GM23338 (cell line): Measurements from ENCODE around the gene ASPHD1. TPM values are rescaled to one million over a fixed set of nuclear protein-coding genes. Genes with fewer than 3 reads are reported as not detected.

Source experiments
- ATAC-seq: fragments of 200-7000 bp; cut with Tn5 transposase; 3 replicates; pipeline ENCODE4 v1.9.1; 2020
- DNase-seq: peaks from one replicate; pipeline ENCODE4 v3.0.0-alpha.2; 2015; ENCODE audit warnings: low spot score
- H2AFZ ChIP-seq: fragments of 200-600 bp; sonication (generic); 2 replicates; pipeline ENCODE4 v1.8.0; 2016; ENCODE audit warnings: antibody characterized with exemption, mild to moderate bottlenecking, moderate library complexity
- H3F3A ChIP-seq: fragments of 200-600 bp; sonication (generic); replicated peaks from 2 replicates; pipeline ENCODE4 v1.8.0; 2017; ENCODE audit warnings: antibody characterized with exemption, mixed run types, low read depth
- H3K27ac ChIP-seq: fragments of 200-600 bp; sonication (generic); 2 replicates; pipeline ENCODE4 v1.6.1; 2016; ENCODE audit warnings: low read depth
- H3K27me3 ChIP-seq: fragments of 200-600 bp; sonication (generic); 2 replicates; pipeline ENCODE4 v1.8.0; 2016; ENCODE audit warnings: mild to moderate bottlenecking, mixed run types, moderate library complexity; ENCODE audit not compliant: insufficient read depth
- H3K36me3 ChIP-seq: fragments of 200-600 bp; sonication (generic); 2 replicates; pipeline ENCODE4 v1.8.0; 2016; ENCODE audit warnings: mild to moderate bottlenecking; ENCODE audit not compliant: insufficient read depth
- H3K4me1 ChIP-seq: fragments of 200-600 bp; sonication (generic); 2 replicates; pipeline ENCODE4 v1.8.0; 2016; ENCODE audit warnings: mild to moderate bottlenecking, moderate library complexity; ENCODE audit not compliant: insufficient read depth
- H3K4me2 ChIP-seq: fragments of 200-600 bp; sonication (generic); 2 replicates; pipeline ENCODE4 v1.7.1; 2017; ENCODE audit warnings: mixed run types
- H3K4me3 ChIP-seq: fragments of 200-600 bp; sonication (generic); 2 replicates; pipeline ENCODE4 v1.6.1; 2016; ENCODE audit warnings: mixed run types
- H3K79me2 ChIP-seq: fragments of 200-600 bp; sonication (generic); replicated peaks from 2 replicates; pipeline ENCODE4 v1.8.0; 2017; ENCODE audit warnings: mild to moderate bottlenecking; ENCODE audit not compliant: insufficient read depth
- H3K9me2 ChIP-seq: fragments of 200-600 bp; sonication (generic); 2 replicates; pipeline ENCODE4 v1.8.0; 2017; ENCODE audit not compliant: insufficient read depth
- H4K20me1 ChIP-seq: fragments of 200-600 bp; sonication (generic); replicated peaks from 2 replicates; pipeline ENCODE4 v1.8.0; 2017; ENCODE audit warnings: mild to moderate bottlenecking; ENCODE audit not compliant: insufficient read depth
- H3K27ac Mint-ChIP-seq: 2 replicates; pipeline ENCODE4 v1.8.0; 2020; ENCODE audit warnings: inconsistent platforms, mild to moderate bottlenecking, moderate library complexity, mixed read lengths
- H3K27me3 Mint-ChIP-seq: 3 replicates; pipeline ENCODE4 v1.8.0; 2022; ENCODE audit warnings: low read depth, mild to moderate bottlenecking, moderate library complexity, mixed read lengths, inconsistent platforms; ENCODE audit not compliant: insufficient read depth, poor library complexity
- H3K36me3 Mint-ChIP-seq: 3 replicates; pipeline ENCODE4 v1.8.0; 2021; ENCODE audit warnings: low read depth, mild to moderate bottlenecking, inconsistent platforms, moderate library complexity, mixed read lengths
- H3K4me1 Mint-ChIP-seq: 3 replicates; pipeline ENCODE4 v1.8.0; 2020; ENCODE audit warnings: mild to moderate bottlenecking, inconsistent platforms, mixed read lengths
- H3K4me3 Mint-ChIP-seq: 3 replicates; pipeline ENCODE4 v1.8.0; 2021; ENCODE audit warnings: moderate library complexity, mild to moderate bottlenecking, inconsistent platforms, mixed read lengths
- H3K9me3 Mint-ChIP-seq: 3 replicates; pipeline ENCODE4 v1.8.0; 2020; ENCODE audit warnings: moderate library complexity, mild to moderate bottlenecking, inconsistent platforms, mixed read lengths
- CREB1 ChIP-seq: fragments of 250-450 bp; sonication (Bioruptor Pico); IDR thresholded peaks from 2 replicates; pipeline ENCODE4 v1.5.0; 2020; ENCODE audit warnings: low read depth, mild to moderate bottlenecking, moderate library complexity
- ETS1 ChIP-seq: IDR thresholded peaks from 2 replicates; pipeline ENCODE4 v1.6.1; 2016; ENCODE audit warnings: antibody characterized with exemption
- EZH2phosphoT487 ChIP-seq: fragments of 200-600 bp; sonication (generic); IDR thresholded peaks from one replicate; pipeline ENCODE4 v1.8.1; 2018; ENCODE audit warnings: antibody characterized with exemption; ENCODE audit not compliant: unreplicated experiment
- JUNB ChIP-seq: IDR thresholded peaks from one replicate; pipeline ENCODE4 v1.6.1; 2016; ENCODE audit warnings: antibody characterized with exemption; ENCODE audit not compliant: unreplicated experiment
- NANOG ChIP-seq: IDR thresholded peaks from 2 replicates; pipeline ENCODE4 v1.6.1; 2016; ENCODE audit warnings: antibody characterized with exemption, borderline replicate concordance
- POLR2AphosphoS5 ChIP-seq: IDR thresholded peaks from 2 replicates; pipeline ENCODE4 v1.6.1; 2016; ENCODE audit warnings: antibody characterized with exemption, low read depth
- REST ChIP-seq: IDR thresholded peaks from one replicate; pipeline ENCODE4 v1.6.1; 2018; ENCODE audit warnings: antibody characterized with exemption; ENCODE audit not compliant: unreplicated experiment
- STAT1 ChIP-seq: IDR thresholded peaks from one replicate; pipeline ENCODE4 v1.6.1; 2016; ENCODE audit warnings: antibody characterized with exemption; ENCODE audit not compliant: unreplicated experiment
- ZNF114 ChIP-seq: fragments of 250-450 bp; sonication (Bioruptor Pico); IDR thresholded peaks from 2 replicates; pipeline ENCODE4 v1.5.0; 2020; ENCODE audit warnings: mild to moderate bottlenecking, moderate library complexity
- ZNF331 ChIP-seq: fragments of 250-450 bp; sonication (Bioruptor Pico); IDR thresholded peaks from 2 replicates; pipeline ENCODE4 v1.5.0; 2020; ENCODE audit warnings: low read depth, mild to moderate bottlenecking, moderate library complexity
- ZNF462 ChIP-seq: fragments of 250-450 bp; sonication (Bioruptor Pico); IDR thresholded peaks from 2 replicates; pipeline ENCODE4 v1.5.0; 2020; ENCODE audit warnings: mild to moderate bottlenecking, moderate library complexity
- polyA plus RNA-seq: library from polyadenylated mRNA; unstranded; fragments of >200 nt; fragmentation: Nextera tagmentation; extraction: Ambion mirVana; gene quantifications from 2 replicates; pipeline ENCODE4 v1.2.1, GENCODE V29; 2016
- total RNA-seq: library from RNA; depleted of rRNA; stranded (reverse); fragments of >200 nt; shearing (Covaris generic); gene quantifications from 2 replicates; pipeline ENCODE4 v1.2.3, GENCODE V29; 2014

Gene ASPHD1
- total and polyA plus RNA-seq, 2 experiments from 2014 or later: 15.5 to 20.6 TPM

- no peaks in the 10 kb centered on the region for H3K9me2 ChIP-seq
- no peak overlapping the region for H2AFZ ChIP-seq
- ATAC-seq (no peak), DNase-seq (no peak)
- no peak overlapping the region for H3K4me3 ChIP-seq
- no peaks in the 10 kb centered on the region; the same call in 2 of the 3 replicates for H3K9me3 Mint-ChIP-seq
- no peaks in the 10 kb centered on the region for H3K79me2 ChIP-seq
- H3K4me1 Mint-ChIP-seq: peaks cover 19% of the 10 kb centered on the region
- no peak overlapping the region for H3K4me2 ChIP-seq
- H3K27me3 ChIP-seq: no peaks in the 10 kb centered on the region
- no peaks in the 10 kb centered on the region for H3K36me3 ChIP-seq
- TF ChIP-seq REST: no peak
- no peak for TF ChIP-seq ZNF114 (CRISPR knock-in tag)
- TF ChIP-seq EZH2phosphoT487: no peak
- no peak for TF ChIP-seq ZNF331
- TF ChIP-seq JUNB: no peak
- TF ChIP-seq NANOG: no peak
- TF ChIP-seq POLR2AphosphoS5: no peak
- TF ChIP-seq CREB1 (CRISPR knock-in tag): no peak
- TF ChIP-seq STAT1: no peak
- TF ChIP-seq ETS1: no peak
- H3K27me3 Mint-ChIP-seq: peaks cover 9% of the 10 kb centered on the region
- no peak overlapping the region for H3K4me3 Mint-ChIP-seq
- H3K27ac ChIP-seq: no peak overlapping the region
- H3K36me3 Mint-ChIP-seq: no peaks in the 10 kb centered on the region; the same call in 2 of the 3 replicates
- H3K4me1 ChIP-seq: no peaks in the 10 kb centered on the region
- H3F3A ChIP-seq: 0 out of 2 replicates have a peak, but pooled peaks cover 3% of the 10 kb centered on the region
- H4K20me1 ChIP-seq: no peaks in the 10 kb centered on the region
- no peak overlapping the region for H3K27ac Mint-ChIP-seq
These were observed 47.6 kb upstream of the ASPHD1 start for GRCh38 chr16:29852654-29853053.

- H3K9me3 Mint-ChIP-seq: no peaks in the 10 kb centered on the region; the same call in 2 of the 3 replicates
- H3K27me3 Mint-ChIP-seq: peaks cover 13% of the 10 kb centered on the region
- TF ChIP-seq CREB1 (CRISPR knock-in tag) (no peak), JUNB (no peak), STAT1 (no peak), EZH2phosphoT487 (no peak), ZNF462 (CRISPR knock-in tag) (no peak)
These were observed 45.7 kb upstream of the ASPHD1 start for GRCh38 chr16:29854520-29855100.

More at GRCh38 chr16:29854520-29855100, 45.7 kb upstream of the ASPHD1 start:
- H3K36me3 ChIP-seq: no peaks in the 10 kb centered on the region
- no peaks in the 10 kb centered on the region for H3K27me3 ChIP-seq
- H3K4me3 ChIP-seq: no peak overlapping the region
- no peak overlapping the region for H3K27ac ChIP-seq
- H3F3A ChIP-seq: 0 out of 2 replicates have a peak, but pooled peaks cover 3% of the 10 kb centered on the region
- Mint-ChIP-seq H3K36me3 (peaks cover 15% of the 10 kb centered on the region), H3K4me3 (no peak overlapping the region; the same call in 2 of the 3 replicates), H3K4me1 (peaks cover 12% of the 10 kb centered on the region), H3K27ac (no peak overlapping the region)
- no peaks in the 10 kb centered on the region for H4K20me1 ChIP-seq
- ATAC-seq (peak; percentile 18; the same call in 1 of the 3 replicates), DNase-seq (no peak)
- H3K4me1 ChIP-seq: no peaks in the 10 kb centered on the region
- H3K79me2 ChIP-seq: no peaks in the 10 kb centered on the region
- H3K4me2 ChIP-seq: no peak overlapping the region
- no peaks in the 10 kb centered on the region for H3K9me2 ChIP-seq
- no peak overlapping the region for H2AFZ ChIP-seq
